GM18508 (cell line): Measurements from ENCODE around the gene MKRN2OS.

Experiments used
- ATAC-seq: cut with Tn5 transposase; IDR thresholded peaks from one replicate; pipeline ENCODE4 v1.9.1; 2021; ENCODE audit warnings: moderate number of reproducible peaks; ENCODE audit not compliant: insufficient read depth, unreplicated experiment

The MKRN2OS gene

DNA sequence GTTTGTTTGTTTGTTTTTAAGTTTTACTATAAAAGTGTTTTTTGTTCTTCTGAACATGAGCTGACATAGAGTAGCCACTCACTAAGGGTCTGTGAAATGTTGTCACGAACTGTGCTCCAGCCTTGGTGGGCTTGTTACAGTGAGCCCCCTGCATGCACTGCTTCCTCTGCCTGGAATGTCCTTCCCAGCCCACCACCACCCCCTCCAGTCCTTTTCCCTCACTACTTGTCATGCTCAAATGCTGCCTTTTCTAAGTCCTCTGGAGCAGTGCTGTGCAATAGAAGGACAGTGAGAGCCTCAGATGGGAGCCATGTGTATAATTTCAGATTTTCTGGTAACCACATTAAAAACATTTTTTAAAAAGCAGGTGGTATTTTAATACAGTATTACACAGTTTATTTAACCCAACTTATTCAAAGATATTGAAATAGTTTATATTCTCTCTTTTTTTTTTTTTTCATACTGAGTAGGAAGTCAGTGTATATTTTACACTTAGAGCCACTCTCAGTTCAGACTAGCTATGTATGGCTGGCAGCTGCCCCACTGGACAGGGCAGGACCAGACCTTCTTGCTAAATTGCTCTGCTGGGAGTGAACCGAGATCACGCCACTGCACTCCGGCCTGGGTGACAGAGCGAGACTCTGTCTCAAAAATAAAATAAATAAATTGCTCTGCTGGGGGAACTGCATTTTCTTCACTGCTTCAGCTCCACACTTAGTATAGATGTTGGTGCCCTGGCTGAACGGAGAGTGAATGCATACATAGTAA is 26.9 kb downstream of the MKRN2OS start:
- no peak for ATAC-seq

DNA sequence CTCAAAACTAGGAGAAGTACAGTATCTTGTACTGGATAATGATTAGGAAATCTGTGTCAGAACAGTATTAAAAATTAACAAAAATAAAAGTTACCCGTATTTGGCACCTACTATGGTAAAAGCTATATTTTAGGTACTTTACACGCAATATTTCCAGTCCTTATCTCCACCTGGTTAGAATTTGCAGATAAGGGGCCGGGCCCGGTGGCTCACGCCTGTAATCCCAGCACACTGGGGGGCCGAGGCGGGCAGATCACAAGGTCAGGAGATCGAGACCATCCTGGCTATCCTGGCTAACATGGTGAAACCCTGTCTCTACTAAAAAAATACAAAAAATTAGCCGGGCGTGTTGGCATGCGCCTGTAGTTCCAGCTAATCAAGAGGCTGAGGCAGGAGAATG is 28.4 kb downstream of the MKRN2OS start:
- ATAC-seq, result no peak

DNA sequence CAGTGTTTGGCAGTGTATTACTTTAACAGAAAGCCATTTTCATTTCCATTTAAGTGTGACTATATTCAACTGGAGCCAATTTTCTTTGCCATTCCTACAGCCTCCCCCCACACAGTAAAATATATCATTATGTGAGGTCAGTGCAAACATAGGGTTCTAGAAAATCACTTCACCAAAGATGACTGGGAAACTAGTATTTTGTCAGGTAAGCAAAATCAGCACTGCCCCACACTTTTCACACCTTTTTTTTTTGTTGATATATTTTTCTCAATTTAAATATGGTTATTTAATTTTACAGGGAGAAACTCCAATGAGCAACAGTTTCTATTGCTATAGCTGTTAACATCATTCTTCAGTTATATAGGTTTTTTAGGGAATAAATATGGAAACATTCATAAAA is 29.7 kb downstream of the MKRN2OS start:
- ATAC-seq, result no peak

DNA sequence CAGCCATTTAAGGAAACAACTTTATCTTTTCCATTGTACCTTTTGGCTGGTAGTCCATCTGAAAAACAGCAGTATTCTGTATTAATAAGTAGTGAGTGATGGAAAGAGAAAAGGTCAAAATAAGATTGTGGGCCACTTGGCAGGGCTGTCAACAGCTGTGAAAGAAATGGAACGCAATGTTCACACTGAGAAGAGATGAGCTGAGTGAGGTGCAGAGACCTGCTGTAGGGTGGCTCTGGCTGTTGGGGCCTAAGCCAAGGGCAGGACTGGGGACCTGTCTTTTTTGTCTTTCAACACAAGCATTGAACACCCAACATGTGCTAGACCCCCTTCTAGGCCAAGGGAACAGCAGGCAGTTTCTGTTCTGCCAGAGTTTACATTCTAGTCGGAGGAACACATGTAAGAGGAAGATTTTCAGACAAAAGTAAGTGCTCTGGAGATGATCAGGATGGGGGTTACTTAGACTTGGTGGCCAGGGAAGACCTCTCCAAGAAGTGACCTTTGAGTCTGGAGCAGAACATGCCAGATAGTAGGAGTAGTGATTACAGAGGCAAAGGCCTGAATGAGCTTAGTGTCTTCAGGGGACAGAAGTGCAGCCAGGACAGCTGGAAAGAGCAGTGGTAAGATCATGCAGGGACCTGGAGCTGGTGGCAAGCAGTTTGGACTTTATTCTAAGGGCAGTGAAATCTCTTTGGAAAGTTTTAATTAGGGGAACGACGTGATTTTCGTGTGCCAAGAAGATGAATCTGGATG is 31.4 kb downstream of the MKRN2OS start:
- no peak for ATAC-seq

DNA sequence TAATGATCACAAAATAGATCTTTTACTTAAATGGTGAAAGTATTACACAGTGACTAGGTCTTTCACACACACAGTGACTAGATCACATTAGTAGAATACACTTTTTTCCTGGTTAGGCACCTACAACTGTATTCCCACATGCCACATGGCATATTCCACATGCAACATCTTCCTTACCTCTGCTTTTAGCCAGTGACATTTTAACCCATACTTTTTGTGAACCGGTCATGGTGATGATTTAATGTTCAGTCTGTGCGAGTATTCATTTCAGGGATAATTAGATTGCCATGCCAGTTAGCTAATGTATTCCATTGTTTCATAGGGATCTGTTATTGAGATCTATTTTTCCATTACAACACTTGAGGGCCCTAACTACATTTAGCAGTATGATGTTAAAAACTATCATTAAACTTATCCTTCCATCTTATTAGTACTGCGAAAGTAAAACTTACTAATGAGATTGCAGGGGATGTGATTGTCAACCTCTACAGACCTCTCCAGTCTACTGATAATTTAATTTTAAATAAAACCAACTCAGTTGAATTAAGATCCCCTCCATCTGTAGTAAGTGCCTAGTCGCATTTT is 32.7 kb downstream of the MKRN2OS start:
- ATAC-seq, result no peak

DNA sequence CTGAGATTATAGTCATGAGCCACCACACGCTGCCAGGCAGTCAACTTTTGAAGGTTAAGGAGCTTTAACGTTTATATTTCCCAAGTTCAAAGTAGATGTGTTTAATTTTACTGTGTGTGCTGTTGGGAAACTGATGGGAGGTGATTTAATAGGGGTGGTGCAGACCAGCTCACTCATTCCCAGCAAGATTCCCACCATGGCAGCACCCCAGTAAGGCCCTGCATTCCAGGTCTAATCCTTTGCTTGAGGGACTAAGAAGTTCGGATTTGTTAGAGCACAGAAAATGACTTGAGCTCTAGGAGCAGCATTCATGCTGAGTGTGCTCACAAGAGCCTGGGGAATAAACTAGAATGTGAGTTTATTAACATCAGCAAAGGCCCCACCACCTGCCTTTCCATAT is 35.8 kb downstream of the MKRN2OS start:
- no peak for ATAC-seq

DNA sequence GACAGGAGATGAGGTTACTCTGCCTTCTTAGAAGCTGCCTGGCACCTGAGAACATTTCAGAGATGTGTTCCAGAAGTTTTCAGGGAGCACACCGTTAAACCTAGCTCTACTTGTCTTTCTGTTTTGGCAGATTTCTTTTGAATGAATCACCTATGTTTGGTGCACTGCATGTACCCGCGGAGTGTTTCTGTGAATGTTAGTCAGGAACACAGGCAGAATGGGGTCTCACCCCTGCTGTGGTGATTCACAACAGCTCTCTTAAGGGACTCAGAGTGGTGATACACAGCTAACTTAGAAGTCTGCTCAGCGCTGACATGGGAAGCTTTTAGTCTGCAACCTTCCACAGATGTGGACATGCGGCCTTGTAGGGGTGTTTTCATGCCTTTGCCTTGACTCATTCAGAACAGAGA is 37.0 kb downstream of the MKRN2OS start:
- no peak for ATAC-seq

DNA sequence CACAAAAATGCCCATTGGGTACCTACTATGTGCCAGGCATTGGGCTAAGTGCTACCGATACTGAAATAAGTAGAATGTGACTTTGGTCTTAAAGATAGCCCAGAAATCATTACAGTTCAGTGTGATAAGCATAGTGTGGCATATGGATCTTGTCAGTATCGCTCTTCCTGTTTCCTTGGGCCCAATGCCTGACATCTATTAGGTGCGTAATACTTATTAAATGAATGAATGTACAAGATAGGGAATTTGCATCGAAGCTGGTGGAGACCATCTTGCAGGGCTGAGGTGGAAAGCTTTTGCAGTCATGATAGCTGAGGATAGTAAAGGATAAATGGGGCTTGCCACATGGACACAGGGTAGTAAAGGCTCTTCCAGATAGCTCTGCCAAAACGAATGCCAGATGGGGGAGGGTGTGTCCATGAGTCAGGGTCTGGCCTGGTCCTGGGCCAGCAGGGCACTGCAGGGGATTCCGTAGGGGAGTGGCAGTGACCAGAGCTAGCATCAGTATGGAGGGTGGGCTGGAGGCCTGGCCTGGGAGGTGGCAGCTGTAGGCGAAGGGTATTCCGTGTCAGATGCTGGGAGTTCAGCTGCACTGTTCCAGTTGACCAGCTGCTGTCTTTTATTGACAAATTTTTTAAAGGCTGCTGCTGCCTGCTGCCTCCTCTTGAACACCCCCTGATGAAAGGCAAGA is 37.6 kb downstream of the MKRN2OS start:
- ATAC-seq, result no peak

DNA sequence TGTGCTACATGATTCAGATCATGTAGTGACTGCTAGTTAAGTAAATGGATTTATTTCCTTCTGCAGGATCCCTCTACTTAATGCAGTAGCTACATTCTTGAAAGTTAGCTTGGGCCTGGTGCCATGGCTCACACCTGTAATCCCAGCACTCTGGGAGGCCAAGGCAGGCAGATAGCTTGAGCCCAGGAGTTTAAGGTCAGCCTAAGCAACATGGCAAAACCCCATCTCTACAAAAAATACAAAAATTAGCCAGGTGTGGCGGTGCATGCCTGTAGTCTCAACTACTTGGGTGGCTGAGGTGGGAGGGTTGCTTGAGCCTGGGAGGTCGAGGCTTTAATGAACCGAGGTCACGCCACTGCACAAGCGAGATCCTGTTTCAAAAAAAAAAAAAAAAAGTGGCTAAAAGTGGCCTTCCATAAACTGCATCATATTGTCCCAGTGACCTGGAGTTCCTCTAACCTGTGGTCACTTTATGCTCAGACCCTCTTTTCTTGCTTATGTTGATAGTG is 39.0 kb downstream of the MKRN2OS start:
- ATAC-seq, result no peak

DNA sequence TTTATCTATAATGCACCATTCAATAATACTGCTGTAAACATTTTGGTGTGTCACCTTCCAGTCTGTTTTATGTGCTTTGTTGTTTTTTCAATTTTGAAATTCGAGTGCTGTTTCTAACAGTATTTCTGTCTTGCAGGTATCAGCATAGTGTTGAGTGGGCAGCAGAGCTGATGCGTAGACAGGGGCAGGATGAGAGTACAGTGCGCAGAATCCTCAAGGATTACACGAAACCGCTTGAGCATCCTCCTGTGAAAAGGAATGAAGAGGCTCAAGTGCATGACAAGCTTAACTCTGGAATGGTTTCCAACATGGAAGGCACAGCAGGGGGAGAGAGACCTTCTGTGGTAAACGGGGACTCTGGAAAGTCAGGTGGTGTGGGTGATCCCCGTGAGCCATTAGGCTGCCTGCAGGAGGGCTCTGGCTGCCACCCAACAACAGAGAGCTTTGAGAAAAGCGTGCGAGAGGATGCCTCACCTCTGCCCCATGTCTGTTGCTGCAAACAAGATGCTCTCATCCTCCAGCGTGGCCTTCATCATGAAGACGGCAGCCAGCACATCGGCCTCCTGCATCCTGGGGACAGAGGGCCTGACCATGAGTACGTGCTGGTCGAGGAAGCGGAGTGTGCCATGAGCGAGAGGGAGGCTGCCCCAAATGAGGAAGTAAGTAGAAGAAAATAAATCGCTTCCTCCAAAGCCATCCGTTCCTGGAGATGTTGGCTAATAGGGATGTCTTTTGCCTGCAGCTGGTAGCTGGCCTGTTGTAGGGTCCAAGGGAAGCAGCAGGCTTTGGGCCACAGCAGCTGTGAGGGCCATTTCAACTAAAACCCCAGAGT is 42.0 kb downstream of the MKRN2OS start:
- no peak for ATAC-seq

DNA sequence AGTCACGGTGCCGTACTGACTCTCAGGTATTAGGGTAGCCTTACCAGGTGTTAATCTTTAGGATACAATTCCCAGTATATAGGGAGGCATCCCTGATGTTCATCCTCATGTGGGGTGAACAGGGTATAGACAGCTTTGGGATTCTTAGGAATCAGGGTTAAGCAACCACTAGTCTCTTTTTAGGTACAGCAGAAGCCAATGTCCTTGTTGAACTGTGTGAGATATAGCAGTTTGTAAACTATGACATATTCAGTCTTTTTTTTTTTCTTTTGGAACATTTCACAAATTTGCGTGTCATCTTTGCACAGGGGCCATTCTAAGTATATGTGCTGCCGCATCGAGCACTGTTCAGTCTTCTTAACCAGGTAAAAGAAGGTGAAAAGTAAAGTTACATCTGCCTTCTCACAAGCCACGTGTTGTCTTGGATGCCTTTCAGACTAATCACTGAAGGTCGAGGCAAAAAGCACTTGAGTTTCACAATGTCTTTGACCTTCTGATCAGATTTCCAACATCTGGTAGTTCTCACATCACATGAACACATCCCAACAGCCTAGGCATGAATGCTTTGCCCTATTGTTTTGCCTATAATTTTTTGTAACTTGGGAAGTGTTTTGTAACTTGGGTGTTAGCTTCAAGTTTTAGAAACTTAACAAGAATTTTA is 43.8 kb downstream of the MKRN2OS start:
- no peak for ATAC-seq

DNA sequence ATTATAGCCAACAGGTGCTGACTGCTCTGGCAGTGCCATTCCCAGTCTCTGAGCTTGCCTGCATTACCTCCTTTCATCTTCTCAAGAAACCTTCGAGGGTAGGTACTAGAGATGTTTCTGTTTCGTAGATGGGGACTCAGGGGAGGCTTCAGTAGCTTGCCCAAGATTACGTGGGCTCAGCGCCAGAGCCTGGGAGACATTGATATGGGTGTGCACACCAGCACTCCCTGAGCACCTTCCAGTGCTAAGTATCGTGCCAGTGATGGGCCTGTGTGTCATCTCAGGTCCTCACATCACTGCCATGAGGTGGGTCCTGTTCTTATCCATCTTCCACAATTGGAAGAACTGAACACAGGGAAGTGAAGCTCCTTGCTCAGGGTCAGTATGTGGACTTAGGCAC is 45.8 kb downstream of the MKRN2OS start:
- ATAC-seq, result no peak

DNA sequence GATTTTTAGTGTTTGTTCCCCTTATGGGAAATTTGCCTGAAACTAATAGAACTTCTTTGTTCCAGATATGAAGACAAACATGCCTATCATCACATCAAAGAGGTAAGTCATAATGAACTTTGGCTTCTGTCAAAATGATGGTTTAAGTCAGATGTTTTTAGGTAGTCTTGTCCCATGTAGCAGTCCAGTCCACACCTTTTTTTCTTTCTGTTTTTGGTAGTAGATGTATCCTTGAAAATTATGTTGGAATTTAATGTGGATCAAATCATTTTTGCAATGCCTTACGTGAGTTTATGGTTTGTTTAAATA is 48.9 kb downstream of the MKRN2OS start:
- ATAC-seq, result no peak

DNA sequence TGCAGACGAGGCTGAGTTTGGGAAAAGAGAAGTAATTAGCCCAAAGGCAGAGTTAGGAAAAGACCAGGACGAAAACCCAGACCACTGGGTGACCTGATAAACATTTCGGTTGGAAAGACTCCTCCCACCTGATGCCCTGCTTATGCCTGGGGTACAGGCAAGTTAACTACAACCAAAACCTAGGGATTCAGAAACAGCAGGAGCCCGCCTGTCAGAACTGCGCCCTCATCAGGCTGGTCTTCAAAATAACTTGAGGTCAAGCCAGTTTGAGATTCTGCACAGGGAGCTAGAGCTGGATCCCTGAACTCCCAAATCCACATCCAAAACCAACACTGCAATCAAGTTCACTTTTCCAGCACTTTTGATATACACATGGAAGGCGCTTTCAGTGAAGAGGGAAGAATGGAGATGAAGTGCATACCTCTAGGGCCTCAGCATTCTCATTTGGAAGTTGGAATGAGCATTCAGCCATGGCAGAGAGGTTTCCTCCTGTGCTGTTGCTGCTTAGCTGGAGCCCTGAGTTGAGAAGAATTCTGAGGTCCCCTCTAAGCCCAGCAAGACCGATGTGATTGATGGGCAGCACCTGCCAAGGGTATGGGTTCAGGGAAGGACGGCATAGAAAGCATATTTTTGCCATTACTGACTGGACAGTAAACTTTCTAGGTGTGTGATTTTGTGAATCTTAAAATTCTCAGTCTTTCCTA is 49.4 kb downstream of the MKRN2OS start:
- no peak for ATAC-seq

DNA sequence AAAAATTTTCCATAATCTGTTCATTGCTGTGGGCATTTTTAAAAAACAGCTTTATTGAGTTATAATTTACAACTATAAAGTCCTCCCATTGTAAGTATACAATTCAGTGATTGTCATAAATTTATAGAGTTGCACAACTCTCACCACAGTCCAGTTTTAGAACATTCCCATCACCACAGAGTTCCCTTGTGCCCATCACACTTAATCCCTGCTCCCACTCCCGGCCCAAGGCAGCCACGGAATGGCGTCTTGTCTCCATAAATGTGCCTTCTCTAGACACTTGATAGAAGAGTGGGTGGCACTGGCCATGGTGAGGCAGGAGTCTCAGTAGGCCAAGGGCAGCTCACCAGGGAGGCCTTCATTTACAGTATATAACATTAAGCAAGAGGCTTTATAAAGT is 54.8 kb downstream of the MKRN2OS start:
- no peak for ATAC-seq

DNA sequence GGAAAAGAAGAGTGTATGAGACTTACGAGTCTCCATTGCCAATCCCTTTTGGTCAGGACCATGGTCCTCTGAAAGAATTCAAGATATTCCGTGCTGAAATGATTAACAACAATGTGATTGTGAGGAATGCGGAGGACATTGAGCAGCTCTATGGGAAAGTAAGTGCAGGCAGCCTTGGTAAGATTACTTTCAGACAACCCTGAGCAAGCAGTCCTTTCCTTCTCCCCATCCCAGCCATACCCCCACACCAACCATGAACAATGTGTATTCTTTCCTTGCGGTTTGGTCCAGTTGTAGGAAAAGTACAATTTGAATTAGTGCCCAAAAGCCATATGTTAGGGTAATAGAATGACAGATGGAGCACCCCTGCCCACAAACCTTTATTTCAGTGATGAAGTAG is 55.5 kb downstream of the MKRN2OS start:
- ATAC-seq, result no peak
